Effector memory CD4-positive, alpha-beta T cell (primary cell): Measurements from ENCODE around the gene TP53I13.

Source experiments
- DNase-seq, 3 donors: peaks; one replicate each; pipeline ENCODE4 v3.0.0-alpha.2; 2020
- H3K27ac ChIP-seq: 2 replicates; pipeline ENCODE4 v1.7.0; 2013; ENCODE audit warnings: mild to moderate bottlenecking, low read length, moderate library complexity; ENCODE audit not compliant: insufficient read depth, poor library complexity, severe bottlenecking
- H3K27me3 ChIP-seq: replicated peaks from 2 replicates; pipeline ENCODE4 v1.7.0; 2013; ENCODE audit warnings: mild to moderate bottlenecking, low read length; ENCODE audit not compliant: insufficient read depth, control insufficient read depth, poor library complexity, severe bottlenecking
- H3K36me3 ChIP-seq: 2 replicates; pipeline ENCODE4 v1.7.0; 2013; ENCODE audit warnings: mild to moderate bottlenecking, low read length, moderate library complexity; ENCODE audit not compliant: control insufficient read depth, insufficient read depth
- H3K4me1 ChIP-seq: 2 replicates; pipeline ENCODE4 v1.7.0; 2013; ENCODE audit warnings: low read length, mild to moderate bottlenecking; ENCODE audit not compliant: control insufficient read depth, insufficient read depth, poor library complexity, severe bottlenecking
- H3K4me3 ChIP-seq: 2 replicates; pipeline ENCODE4 v1.7.0; 2013; ENCODE audit warnings: low read length, low read depth, mild to moderate bottlenecking; ENCODE audit not compliant: insufficient read depth, poor library complexity, severe bottlenecking
- H3K9me3 ChIP-seq: 2 replicates; pipeline ENCODE4 v1.7.0; 2013; ENCODE audit warnings: mild to moderate bottlenecking, low read length, moderate library complexity; ENCODE audit not compliant: control insufficient read depth

TP53I13 gene

DNA sequence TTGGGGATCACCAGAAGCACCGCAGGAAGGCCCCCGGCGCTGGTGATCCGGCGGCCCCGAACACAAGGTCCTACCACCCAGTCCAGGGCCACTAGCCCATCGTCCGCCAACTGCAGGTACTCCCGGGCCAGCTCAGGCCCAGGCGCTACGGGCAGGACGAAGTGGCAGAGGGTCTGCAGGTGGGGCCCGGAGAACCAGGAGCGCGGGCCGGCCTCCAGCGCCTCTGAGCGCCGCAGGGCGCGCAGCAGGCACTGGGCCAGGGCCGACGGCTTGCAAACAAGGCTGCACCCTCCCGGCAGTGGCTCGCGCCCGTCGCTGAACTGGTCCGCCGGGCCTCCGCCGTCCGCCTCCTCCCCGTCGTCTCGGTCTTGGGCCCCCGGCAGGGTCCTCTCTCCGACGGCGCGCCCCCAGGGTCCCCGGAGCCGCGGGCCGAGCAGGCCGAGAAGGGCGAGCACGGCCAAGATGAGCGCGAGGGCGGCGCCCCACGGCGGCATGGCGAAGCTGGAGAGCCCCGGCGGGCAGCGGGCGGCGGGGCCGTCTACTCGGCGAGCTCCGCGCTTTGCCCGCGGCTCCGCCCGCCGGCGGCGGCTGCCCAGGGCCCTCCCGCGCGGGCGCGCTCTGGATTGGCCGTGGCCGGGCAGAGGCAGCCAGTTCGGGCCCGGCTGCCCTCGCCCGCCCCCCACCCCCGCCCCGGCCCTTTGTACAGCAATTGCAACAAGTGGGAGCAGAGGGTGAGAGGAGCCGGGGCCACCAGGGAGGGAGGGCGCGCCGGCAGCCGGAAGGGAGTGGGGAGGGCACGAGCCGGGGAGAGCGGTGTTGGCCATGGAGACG lies 1.8 kb upstream of the TP53I13 start, which contains the start of gene ABHD15:
TSS of gene ABHD15 (minus strand) at position 565 of the 831 bp plus-strand sequence. CDS start at position 494, 71 bp downstream.
- DNase-seq, result peak; percentile 40 to 53 (median 50)
- no peaks in the 10 kb centered on the region for H3K27me3 ChIP-seq
- H3K27ac ChIP-seq, result peak within 1 kb of the TSS; percentile 72
- peak within 1 kb of the TSS; percentile 73 for H3K4me3 ChIP-seq
- H3K9me3 ChIP-seq, result no peaks in the 10 kb centered on the region
- H3K4me1 ChIP-seq, result peaks cover 26% of the 10 kb centered on the region
- H3K36me3 ChIP-seq, result no peaks in the 10 kb centered on the region

- no peak for DNase-seq
- H3K4me3 ChIP-seq, result peak overlapping the region; percentile 73
- H3K36me3 ChIP-seq, result no peaks in the 10 kb centered on the region
- H3K9me3 ChIP-seq, result no peaks in the 10 kb centered on the region
- H3K27ac ChIP-seq, result peak overlapping the region; percentile 72
- H3K27me3 ChIP-seq, result no peaks in the 10 kb centered on the region
- H3K4me1 ChIP-seq, result peaks cover 26% of the 10 kb centered on the region
These were observed 1.3 kb upstream of the TP53I13 start for GRCh38 chr17:29567304-29567553.

- peaks cover 26% of the 10 kb centered on the region for H3K4me1 ChIP-seq
- H3K4me3 ChIP-seq, result peak overlapping the region; percentile 73
- H3K27me3 ChIP-seq, result no peaks in the 10 kb centered on the region
- DNase-seq, result peak; percentile 59 to 68 (median 65)
- peak overlapping the region; percentile 72 for H3K27ac ChIP-seq
- H3K36me3 ChIP-seq, result no peaks in the 10 kb centered on the region
- no peaks in the 10 kb centered on the region for H3K9me3 ChIP-seq
These were observed 759 bp upstream of the TP53I13 start for GRCh38 chr17:29567554-29568330.

- no peak for DNase-seq
- Histone ChIP-seq H3K9me3 (no peaks in the 10 kb centered on the region), H3K36me3 (peaks cover 6% of the 10 kb centered on the region), H3K27me3 (no peaks in the 10 kb centered on the region), H3K4me3 (peak overlapping the region; percentile 72), H3K27ac (peak overlapping the region; percentile 32), H3K4me1 (peaks cover 22% of the 10 kb centered on the region)
These were observed 897 bp downstream of the TP53I13 start for GRCh38 chr17:29569245-29569950.

DNA sequence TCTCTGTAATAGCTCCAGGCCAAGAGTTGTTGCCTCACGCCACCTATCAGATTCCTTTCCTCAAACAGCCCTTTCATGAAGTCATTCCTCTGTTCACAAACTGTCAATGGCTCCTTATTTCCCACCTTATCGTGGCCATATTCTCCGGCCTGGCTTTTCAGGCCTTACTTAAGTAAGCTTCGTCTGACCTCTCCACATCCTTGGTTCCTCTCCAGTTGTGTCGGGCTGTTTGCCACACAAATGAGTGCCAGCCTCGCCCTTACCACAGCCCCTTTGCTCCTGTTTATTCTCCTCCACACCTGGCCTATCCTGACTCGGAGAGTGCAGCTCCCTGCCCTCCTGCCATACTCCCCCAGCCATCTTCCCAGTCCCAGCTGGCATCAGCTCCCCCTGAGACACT lies 2.0 kb downstream of the TP53I13 start:
- Histone ChIP-seq H3K9me3 (no peaks in the 10 kb centered on the region), H3K4me1 (peaks cover 15% of the 10 kb centered on the region), H3K27me3 (no peaks in the 10 kb centered on the region), H3K36me3 (peaks cover 18% of the 10 kb centered on the region), H3K4me3 (no peak overlapping the region), H3K27ac (no peak overlapping the region)
- no peak for DNase-seq

GRCh38 chr17:29571486-29571882 lies 3.0 kb downstream of the TP53I13 start:
- Histone ChIP-seq H3K27me3 (no peaks in the 10 kb centered on the region), H3K4me3 (no peak overlapping the region), H3K4me1 (peaks cover 10% of the 10 kb centered on the region), H3K27ac (no peak overlapping the region), H3K36me3 (peaks cover 26% of the 10 kb centered on the region), H3K9me3 (no peaks in the 10 kb centered on the region)
- no peak for DNase-seq

DNA sequence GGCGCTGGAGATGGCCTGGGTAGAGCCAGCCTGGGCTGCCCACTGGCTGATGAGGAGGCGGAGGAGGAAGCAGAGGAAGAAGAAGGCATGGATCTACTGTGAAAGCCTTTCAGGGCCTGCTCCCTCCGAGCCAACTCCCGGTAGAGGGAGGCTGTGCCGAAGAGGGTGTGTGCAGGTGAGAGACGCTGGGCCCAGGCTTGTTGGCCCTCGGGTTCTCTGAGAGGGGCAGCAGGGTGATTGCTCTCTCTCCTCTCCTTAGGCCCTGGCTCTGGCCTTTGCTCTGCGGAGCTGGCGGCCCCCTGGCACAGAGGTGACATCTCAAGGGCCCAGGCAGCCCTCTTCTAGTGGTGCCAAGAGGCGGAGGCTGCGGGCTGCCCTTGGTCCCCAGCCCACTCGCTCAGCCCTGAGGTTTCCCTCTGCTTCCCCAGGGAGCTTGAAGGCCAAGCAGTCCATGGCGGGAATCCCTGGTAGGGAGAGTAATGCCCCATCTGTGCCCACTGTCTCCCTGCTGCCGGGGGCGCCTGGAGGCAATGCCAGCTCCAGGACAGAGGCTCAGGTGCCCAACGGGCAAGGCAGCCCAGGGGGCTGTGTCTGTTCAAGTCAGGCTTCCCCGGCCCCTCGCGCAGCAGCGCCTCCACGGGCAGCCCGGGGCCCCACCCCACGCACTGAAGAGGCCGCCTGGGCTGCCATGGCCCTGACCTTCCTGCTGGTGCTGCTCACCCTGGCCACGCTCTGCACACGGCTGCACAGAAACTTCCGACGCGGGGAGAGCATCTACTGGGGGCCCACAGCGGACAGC lies 3.6 kb downstream of the TP53I13 start:
- Histone ChIP-seq H3K4me1 (peaks cover 10% of the 10 kb centered on the region), H3K36me3 (peaks cover 32% of the 10 kb centered on the region), H3K27me3 (no peaks in the 10 kb centered on the region), H3K4me3 (no peak overlapping the region), H3K27ac (no peak overlapping the region), H3K9me3 (no peaks in the 10 kb centered on the region)
- DNase-seq, result no peak

GRCh38 chr17:29572691-29573557 lies 4.4 kb downstream of the TP53I13 start:
- Histone ChIP-seq H3K27me3 (no peaks in the 10 kb centered on the region), H3K36me3 (peaks cover 41% of the 10 kb centered on the region), H3K4me3 (no peak overlapping the region), H3K4me1 (peaks cover 10% of the 10 kb centered on the region), H3K9me3 (no peaks in the 10 kb centered on the region), H3K27ac (no peak overlapping the region)
- DNase-seq, result peak in 2 of 3 donors; percentile 18 to 32

DNA sequence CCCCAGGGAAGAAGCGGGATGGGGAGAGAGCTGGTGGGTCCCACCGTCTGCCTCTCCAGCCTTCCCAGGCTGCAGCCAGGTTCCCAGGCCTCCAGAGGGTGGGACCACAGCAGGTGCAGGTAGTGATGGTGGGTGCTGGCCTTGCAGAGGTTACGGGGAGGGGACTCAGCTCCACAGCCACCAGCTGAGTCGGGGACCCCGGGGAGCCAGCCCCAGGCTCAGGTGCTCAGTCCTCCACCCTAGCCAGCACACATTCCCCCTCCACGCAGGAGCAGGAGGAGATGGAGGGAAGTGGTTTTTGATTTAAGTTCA lies 5.0 kb downstream of the TP53I13 start:
- Histone ChIP-seq H3K4me3 (no peak overlapping the region), H3K36me3 (peaks cover 46% of the 10 kb centered on the region), H3K27me3 (no peaks in the 10 kb centered on the region), H3K9me3 (no peaks in the 10 kb centered on the region), H3K27ac (no peak overlapping the region), H3K4me1 (peaks cover 10% of the 10 kb centered on the region)
- no peak for DNase-seq
